T-helper 2 cell treated with Interferon-gamma antibody and Interleukin-4, amounts not matched to agents 5 μg/mL and 100 μg/mL, for 36 hours (primary cell): ENCODE results near the gene ZSCAN1.
A peak's percentile ranks its signal among the peaks of the same experiment; 100 is the strongest.

Experiments used
- DNase-seq: peaks from one replicate; pipeline ENCODE4 v3.0.0; 2021; ENCODE audit warnings: low spot score
- H3K27ac Mint-ChIP-seq: one replicate; pipeline ENCODE4 v1.8.0; 2021; ENCODE audit warnings: mild to moderate bottlenecking, mixed read lengths
- H3K27me3 Mint-ChIP-seq: one replicate; pipeline ENCODE4 v1.8.0; 2021; ENCODE audit warnings: low read depth, mixed read lengths
- H3K36me3 Mint-ChIP-seq: one replicate; pipeline ENCODE4 v1.8.0; 2021; ENCODE audit warnings: low read depth, mixed read lengths
- H3K4me1 Mint-ChIP-seq: one replicate; pipeline ENCODE4 v1.8.0; 2021; ENCODE audit warnings: low read depth, mixed read lengths
- H3K4me3 Mint-ChIP-seq: one replicate; pipeline ENCODE4 v1.8.0; 2022; ENCODE audit warnings: mild to moderate bottlenecking, moderate library complexity, mixed read lengths
- H3K9me3 Mint-ChIP-seq: one replicate; pipeline ENCODE4 v1.8.0; 2021; ENCODE audit warnings: mixed read lengths

The ZSCAN1 gene

DNA sequence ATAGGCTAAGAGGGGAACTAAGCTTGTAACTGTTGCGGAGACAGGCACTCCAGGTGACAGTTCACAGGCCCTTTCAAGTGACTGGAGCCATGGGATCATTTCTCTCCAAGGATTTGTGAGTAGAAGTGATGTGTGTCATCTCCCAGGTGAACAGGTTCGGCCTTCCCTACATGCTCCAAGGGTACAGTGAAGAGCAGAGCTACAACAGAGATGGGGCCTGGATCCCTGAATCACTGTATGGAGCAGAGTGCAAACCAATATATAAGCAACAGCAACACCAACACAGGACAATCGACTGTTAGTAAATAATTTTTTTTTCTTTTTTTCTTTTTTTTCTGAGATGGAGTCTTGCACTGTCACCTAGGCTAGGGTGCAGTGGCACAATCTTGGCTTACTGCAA, 49.2 kb downstream of the ZSCAN1 start:
- Mint-ChIP-seq H3K27ac (no peak overlapping the region), H3K27me3 (no peaks in the 10 kb centered on the region), H3K9me3 (peaks cover 42% of the 10 kb centered on the region), H3K4me1 (no peaks in the 10 kb centered on the region), H3K4me3 (no peak overlapping the region), H3K36me3 (peaks cover 3% of the 10 kb centered on the region)
- no peak for DNase-seq

DNA sequence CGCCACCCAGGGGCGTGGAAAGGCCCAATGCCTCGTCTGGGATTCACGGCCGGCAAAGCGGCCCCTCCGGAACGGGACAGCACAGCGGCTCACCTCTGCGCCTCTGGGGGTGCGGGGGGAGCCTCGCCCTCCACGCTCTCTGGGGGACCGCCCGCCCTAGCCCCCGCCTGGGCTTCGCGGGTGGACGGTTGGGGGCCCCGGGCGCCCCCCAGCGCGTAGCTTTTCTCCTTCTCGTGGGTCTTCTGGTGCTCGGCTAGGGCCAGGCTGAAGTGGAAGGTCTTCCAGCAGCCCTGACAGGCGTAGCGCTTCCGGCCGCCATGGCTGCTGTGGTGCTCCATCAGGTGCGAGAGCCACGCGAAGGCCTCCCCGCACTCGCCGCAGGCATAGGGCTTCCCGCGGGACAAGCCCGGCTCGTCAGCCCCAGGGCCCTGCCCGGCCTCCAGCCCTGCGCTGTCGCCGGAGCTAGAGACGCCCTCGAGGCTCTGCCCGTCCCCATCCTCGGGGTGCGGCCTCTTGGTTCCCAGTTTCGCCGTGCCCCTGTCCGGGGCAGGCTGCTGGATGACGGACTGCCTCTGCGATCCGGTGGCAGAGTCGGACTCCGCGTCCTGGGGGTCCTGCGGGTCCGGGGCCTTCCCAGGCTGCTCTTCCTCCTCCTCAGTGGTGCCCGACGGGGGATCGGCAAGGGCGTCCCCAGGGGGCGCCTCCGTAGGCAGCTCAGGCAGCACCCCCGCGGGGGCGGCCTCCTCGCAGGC, 50.9 kb downstream of the ZSCAN1 start:
- H3K9me3 Mint-ChIP-seq = peaks cover 30% of the 10 kb centered on the region
- no peaks in the 10 kb centered on the region for H3K27me3 Mint-ChIP-seq
- H3K36me3 Mint-ChIP-seq = peaks cover 3% of the 10 kb centered on the region
- no peak for DNase-seq
- H3K4me1 Mint-ChIP-seq = no peaks in the 10 kb centered on the region
- H3K4me3 Mint-ChIP-seq = no peak overlapping the region
- H3K27ac Mint-ChIP-seq = no peak overlapping the region

DNA sequence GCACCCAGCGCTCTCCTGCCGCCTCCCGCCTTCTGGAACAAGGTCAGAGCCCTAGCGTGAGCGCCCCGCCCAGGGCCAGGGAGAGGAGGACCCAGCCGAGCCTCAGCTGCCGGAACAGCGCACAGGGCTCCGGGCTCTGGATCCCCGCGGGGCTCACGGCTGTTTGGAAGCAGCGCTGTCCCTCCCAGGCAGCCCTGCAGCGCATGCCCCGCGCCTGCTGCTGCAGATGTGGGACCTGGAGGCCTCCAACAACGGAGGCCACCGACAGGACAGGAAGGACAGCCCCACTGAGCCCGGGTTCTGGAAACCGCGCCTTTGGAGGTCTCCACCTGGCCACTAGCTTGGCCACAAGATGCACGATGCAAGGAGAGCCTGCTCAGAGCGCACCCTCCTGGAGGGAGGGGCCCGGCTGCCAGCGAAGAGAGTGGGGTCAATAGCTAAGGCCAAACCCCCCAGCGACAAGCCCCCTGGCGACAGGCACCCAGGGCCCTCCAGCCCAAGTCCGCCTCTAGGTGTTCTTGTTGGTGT, 51.6 kb downstream of the ZSCAN1 start:
- no peaks in the 10 kb centered on the region for H3K27me3 Mint-ChIP-seq
- no peak for DNase-seq
- H3K36me3 Mint-ChIP-seq = peaks cover 3% of the 10 kb centered on the region
- no peaks in the 10 kb centered on the region for H3K4me1 Mint-ChIP-seq
- no peak overlapping the region for H3K4me3 Mint-ChIP-seq
- peaks cover 24% of the 10 kb centered on the region for H3K9me3 Mint-ChIP-seq
- H3K27ac Mint-ChIP-seq = no peak overlapping the region

DNA sequence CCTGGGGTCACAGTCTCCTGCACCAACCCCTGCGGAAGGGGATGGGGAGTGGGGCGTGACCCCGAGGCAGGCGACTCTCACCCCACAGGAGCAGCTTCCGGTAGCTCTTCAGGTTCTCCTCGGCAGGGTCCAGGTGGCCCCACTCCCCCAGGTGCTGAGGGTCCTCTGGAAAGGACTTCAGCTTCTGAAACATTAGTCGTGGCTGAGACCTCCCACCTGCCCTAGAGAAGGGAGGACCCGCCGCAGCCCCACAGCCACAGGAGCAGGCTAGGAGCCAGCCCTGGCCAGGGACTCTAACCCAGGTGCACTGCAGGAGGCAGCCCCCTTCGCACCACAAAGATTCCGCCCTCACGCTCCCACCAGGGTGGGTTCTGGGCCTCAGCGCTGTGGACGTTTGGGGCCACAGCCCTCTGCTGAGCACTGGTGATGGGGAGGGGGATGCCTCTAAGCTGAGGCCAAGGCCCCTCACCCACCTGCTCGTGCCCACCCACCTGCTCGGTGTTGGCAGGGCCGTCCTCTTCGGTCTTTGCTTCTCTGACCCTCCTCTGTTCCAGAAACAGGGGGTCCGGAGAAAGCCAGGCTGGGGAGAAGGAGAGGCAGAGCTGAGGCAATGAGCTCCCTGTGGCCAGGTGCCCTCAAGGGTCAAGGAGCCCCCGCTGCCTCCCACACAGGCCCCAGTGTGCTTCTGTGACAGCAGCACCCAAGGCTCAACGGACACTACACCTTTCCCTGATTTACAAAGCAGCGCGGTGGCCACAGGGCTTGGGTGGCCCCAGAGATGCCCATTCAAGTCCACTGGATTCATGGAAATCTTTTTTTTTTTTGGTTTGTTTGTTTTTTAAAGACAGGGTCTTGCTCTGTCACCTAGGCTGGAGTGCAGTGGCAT, 53.2 kb downstream of the ZSCAN1 start:
- peaks cover 3% of the 10 kb centered on the region for H3K36me3 Mint-ChIP-seq
- H3K9me3 Mint-ChIP-seq = peaks cover 19% of the 10 kb centered on the region
- H3K4me3 Mint-ChIP-seq = no peak overlapping the region
- no peaks in the 10 kb centered on the region for H3K27me3 Mint-ChIP-seq
- DNase-seq = no peak
- H3K4me1 Mint-ChIP-seq = no peaks in the 10 kb centered on the region
- no peak overlapping the region for H3K27ac Mint-ChIP-seq

DNA sequence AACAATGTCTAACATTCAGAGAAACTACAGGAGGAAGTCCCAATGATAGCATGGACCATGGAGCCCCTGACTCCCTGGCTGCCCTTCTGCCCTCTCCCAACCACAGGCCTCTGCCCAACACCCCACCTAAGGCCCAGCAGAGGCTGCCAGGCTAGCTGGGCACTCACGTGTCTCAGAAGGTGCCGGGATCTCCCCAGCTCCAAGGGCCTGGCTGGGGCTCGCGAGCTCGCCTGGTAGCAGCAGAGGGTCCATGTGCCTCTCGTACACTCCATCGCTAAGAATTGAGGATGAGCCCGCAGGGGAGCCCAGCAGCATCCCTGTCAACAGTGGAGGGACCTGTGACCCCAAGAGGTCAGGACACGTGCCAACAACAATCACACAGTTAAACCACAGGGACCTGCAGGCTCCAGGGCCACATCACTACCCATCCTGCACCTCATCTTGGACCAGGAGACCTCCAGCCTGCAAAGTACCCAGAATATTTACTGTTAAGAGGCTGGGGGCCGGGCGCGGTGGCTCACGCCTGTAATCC, 54.8 kb downstream of the ZSCAN1 start:
- no peaks in the 10 kb centered on the region for H3K4me1 Mint-ChIP-seq
- H3K4me3 Mint-ChIP-seq = no peak overlapping the region
- H3K36me3 Mint-ChIP-seq = peaks cover 5% of the 10 kb centered on the region
- H3K27me3 Mint-ChIP-seq = no peaks in the 10 kb centered on the region
- DNase-seq = no peak
- H3K9me3 Mint-ChIP-seq = peaks cover 21% of the 10 kb centered on the region
- H3K27ac Mint-ChIP-seq = no peak overlapping the region

DNA sequence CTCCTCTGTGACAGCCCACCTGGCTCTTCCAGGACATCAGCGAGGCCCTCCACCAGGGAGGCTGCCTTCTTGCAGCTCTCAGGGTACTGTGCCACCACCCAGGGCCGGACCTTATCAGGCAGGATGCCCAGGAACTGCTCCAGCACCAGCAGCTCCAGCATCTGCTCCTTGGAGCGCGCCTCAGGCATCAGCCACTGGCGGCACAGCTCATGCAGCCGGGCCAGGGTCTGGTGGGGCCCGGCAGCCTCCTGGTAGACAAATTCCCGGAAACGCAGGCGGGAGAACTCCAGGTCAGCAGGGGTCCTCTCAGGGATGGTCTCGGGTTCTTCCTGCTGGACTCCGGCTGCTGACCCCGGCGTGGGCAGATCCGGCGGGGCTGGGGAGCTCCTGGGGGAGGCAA, 56.0 kb downstream of the ZSCAN1 start:
- no peaks in the 10 kb centered on the region for H3K4me1 Mint-ChIP-seq
- H3K27ac Mint-ChIP-seq = no peak overlapping the region
- peaks cover 2% of the 10 kb centered on the region for H3K36me3 Mint-ChIP-seq
- no peak overlapping the region for H3K4me3 Mint-ChIP-seq
- H3K27me3 Mint-ChIP-seq = no peaks in the 10 kb centered on the region
- H3K9me3 Mint-ChIP-seq = peaks cover 15% of the 10 kb centered on the region
- DNase-seq = no peak

DNA sequence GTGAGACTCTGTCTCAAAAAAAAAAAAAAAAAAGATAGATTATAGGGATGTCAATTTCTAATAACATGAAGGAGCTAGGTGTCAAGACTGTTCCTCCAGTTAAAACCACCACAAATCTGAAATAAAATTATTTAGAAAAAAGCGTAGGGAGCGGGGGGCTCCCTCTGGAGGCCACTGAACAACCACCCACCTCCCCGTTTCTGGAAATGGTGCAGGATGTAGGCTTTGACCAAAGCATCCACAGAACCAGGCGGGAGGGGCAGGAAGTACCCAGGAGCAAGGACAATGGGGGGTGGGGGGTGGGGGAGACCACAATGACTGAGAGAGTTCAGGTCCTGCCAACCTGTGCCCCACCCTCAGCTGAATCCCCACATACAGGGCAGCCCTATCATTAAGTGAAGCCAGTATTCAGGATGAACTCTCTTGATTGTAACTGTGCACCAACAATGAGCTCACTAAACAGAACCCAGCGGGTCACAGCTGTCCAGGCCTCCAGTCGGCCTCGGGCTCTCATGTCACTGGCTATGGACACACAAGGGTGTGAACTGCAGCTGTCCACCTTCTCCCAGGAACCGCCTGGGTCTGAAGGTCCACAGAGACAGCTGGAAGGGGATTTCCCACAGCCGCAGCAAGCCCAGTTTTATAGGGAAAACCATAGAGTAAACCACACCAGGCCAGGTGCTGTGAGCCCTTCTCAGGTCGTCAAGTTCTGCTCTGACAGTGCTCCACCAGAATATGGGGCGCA, 57.6 kb downstream of the ZSCAN1 start:
- no peak for DNase-seq
- H3K9me3 Mint-ChIP-seq = peaks cover 20% of the 10 kb centered on the region
- no peaks in the 10 kb centered on the region for H3K4me1 Mint-ChIP-seq
- peaks cover 4% of the 10 kb centered on the region for H3K36me3 Mint-ChIP-seq
- H3K27me3 Mint-ChIP-seq = no peaks in the 10 kb centered on the region
- H3K4me3 Mint-ChIP-seq = no peak overlapping the region
- no peak overlapping the region for H3K27ac Mint-ChIP-seq

DNA sequence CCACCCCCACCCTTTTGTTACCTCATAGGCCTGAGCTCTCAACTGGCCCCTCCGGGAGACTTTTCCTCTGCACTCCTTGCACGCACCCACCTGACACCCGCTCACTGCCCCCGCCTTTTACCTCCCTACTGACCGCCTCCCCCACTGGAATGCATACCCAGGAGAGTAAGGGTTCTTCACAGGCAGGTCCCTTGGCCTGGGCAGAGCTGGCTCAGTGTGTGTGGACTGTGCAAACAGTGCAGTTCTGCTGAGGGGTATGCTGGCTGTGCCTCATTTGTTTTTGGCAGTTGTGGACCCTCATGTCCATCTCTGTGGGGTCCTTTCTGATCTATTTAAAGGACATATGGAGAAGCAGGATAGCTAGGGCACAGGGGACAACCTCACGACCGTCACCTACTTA, 59.2 kb downstream of the ZSCAN1 start:
- no peaks in the 10 kb centered on the region for H3K4me1 Mint-ChIP-seq
- no peaks in the 10 kb centered on the region for H3K27me3 Mint-ChIP-seq
- H3K4me3 Mint-ChIP-seq = no peak overlapping the region
- no peak overlapping the region for H3K27ac Mint-ChIP-seq
- H3K9me3 Mint-ChIP-seq = peaks cover 28% of the 10 kb centered on the region
- H3K36me3 Mint-ChIP-seq = peaks cover 4% of the 10 kb centered on the region
- no peak for DNase-seq

DNA sequence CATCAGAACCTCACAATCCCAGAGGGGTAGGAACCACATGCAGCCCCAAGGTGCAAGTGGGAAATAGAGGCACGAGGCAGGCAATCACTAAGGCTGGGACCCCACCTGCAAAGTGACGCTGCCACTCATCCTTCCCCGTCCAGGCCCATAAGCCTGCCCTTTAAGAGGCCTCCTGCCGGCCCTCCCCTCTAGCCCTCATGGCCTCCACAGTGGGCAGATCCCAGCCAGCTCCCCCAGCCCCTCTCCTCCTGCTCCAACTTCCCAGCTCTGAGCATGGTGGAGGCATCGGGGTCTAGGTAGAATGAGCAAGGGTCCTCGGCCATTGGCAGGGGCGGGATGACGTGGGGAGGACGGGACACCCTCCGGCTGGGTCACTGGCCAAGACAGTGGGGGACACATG, 61.5 kb downstream of the ZSCAN1 start:
- no peak overlapping the region for H3K27ac Mint-ChIP-seq
- H3K4me3 Mint-ChIP-seq = no peak overlapping the region
- peaks cover 40% of the 10 kb centered on the region for H3K9me3 Mint-ChIP-seq
- DNase-seq = no peak
- H3K4me1 Mint-ChIP-seq = peaks cover 4% of the 10 kb centered on the region
- H3K36me3 Mint-ChIP-seq = peaks cover 7% of the 10 kb centered on the region
- no peaks in the 10 kb centered on the region for H3K27me3 Mint-ChIP-seq

DNA sequence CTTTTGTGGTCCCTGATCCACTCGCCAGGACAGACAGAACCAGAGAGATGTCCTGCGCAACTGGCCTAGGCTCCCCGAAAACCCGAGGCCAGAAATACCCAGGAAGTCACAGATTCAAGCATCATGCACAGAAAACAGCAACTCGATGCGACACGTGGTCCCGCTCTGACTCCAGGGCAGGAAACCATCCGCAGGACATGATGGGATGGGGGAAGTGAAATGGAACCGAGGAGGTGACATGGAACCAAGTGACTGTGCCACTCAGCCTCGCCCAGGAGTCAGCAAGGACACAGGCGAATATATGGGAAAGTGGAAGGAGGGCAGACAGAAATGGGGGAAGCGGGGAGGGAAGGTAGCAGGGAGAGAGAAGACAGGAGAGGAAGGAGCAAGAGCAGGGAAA, 63.1 kb downstream of the ZSCAN1 start:
- peak overlapping the region; percentile 36 for H3K27ac Mint-ChIP-seq
- H3K36me3 Mint-ChIP-seq = peaks cover 7% of the 10 kb centered on the region
- H3K4me3 Mint-ChIP-seq = peak overlapping the region; percentile 46
- no peaks in the 10 kb centered on the region for H3K27me3 Mint-ChIP-seq
- H3K4me1 Mint-ChIP-seq = peaks cover 4% of the 10 kb centered on the region
- peaks cover 35% of the 10 kb centered on the region for H3K9me3 Mint-ChIP-seq
- DNase-seq = no peak

DNA sequence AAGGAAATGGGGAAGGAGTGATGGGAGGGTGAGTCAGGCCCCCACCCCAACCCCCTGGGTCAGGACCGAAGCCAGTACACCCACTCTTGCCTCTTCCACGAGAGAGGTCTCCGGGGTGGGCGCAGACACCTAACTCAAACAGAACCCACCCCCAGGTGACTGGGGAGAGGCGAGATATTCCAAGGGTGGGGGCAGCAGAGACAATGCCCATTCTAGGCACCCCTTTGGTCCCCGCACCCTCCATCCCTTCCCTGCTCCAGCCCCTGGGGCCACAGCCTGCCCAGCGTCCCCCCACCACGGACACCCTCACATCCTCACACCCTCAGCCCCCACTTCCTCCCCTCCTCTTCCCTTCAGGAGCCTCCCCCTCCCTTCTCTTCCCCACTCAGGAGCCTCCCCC, 63.5 kb downstream of the ZSCAN1 start:
- H3K4me1 Mint-ChIP-seq = peaks cover 4% of the 10 kb centered on the region
- H3K9me3 Mint-ChIP-seq = peaks cover 36% of the 10 kb centered on the region
- H3K4me3 Mint-ChIP-seq = peak overlapping the region; percentile 46
- peak overlapping the region; percentile 60 for H3K27ac Mint-ChIP-seq
- no peak for DNase-seq
- H3K36me3 Mint-ChIP-seq = peaks cover 7% of the 10 kb centered on the region
- no peaks in the 10 kb centered on the region for H3K27me3 Mint-ChIP-seq

DNA sequence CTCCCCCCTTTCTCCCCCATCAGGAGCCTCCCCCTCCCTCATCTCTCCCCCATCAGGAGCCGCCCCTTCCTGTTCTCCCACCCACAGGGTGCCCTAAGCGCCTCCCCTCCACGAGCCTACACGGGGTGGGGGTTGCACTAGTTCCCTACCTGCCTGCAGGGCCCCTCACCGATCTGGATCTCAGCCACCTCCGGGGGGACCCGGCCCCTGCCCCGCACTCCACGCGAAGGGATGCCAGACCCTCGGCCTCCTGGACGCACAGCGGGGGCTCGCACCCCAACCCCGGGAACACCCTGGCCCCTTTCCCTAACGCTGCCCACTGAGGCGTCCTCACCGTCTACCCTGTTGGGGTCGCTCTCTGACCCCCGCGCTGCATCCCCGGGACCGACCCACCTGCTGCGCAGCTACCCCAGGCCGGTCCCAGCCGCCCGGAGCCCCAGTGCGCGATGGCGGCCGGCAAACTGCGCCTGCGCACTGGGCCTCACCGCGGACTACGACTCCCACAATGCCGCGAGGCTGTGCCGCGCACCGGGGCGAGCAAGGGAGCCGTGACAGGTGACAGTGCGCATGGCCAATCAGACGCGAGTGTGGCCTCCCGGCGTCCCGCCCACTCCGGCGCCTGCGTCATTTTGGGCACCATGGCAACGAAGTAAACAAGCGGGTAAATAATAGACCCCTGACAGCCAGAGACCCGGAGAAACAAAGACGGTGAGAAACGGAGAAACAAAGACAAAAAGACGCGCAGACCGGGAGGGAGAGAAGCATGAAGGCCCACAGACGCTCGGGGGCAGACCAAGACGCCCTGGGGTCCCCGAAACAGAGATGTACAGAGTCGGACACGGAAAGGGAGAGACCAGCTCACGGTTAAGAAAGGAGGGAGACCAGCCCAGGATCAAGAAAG, 64.2 kb downstream of the ZSCAN1 start, which contains the start of gene ZSCAN18:
ZSCAN18 (minus strand) TSS at position 451 of the 901 bp plus-strand sequence. CDS start 7,964 bp downstream, outside the sequence.
- H3K27me3 Mint-ChIP-seq = no peaks in the 10 kb centered on the region
- H3K27ac Mint-ChIP-seq = peak within 1 kb of the TSS; percentile 97
- peaks cover 39% of the 10 kb centered on the region for H3K9me3 Mint-ChIP-seq
- DNase-seq = peak; percentile 75
- peak within 1 kb of the TSS; percentile 82 for H3K4me3 Mint-ChIP-seq
- H3K4me1 Mint-ChIP-seq = peaks cover 4% of the 10 kb centered on the region
- peaks cover 9% of the 10 kb centered on the region for H3K36me3 Mint-ChIP-seq

DNA sequence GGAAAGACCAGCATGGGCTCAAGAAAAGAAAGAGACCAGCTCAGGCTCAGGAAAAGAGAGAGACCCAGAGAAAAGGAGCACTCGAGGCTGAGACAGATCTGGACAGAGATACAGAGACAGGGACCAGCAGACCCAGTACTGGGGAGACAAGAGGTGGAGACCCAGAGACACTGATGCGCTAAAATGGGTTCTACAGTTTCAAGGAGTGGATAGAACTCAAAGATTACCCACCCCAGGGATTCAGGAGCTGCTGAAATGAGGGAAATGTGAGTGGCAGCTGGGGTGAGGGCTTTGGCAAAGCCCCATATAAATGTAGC, 64.8 kb downstream of the ZSCAN1 start:
- no peaks in the 10 kb centered on the region for H3K27me3 Mint-ChIP-seq
- H3K27ac Mint-ChIP-seq = peak overlapping the region; percentile 97
- H3K4me1 Mint-ChIP-seq = peaks cover 4% of the 10 kb centered on the region
- H3K36me3 Mint-ChIP-seq = peaks cover 7% of the 10 kb centered on the region
- DNase-seq = no peak
- peak overlapping the region; percentile 82 for H3K4me3 Mint-ChIP-seq
- peaks cover 39% of the 10 kb centered on the region for H3K9me3 Mint-ChIP-seq
